Sciatic nerve (tissue), 2 donors: ENCODE results near the gene PTPN21. TPM values are rescaled to one million over a fixed set of nuclear protein-coding genes. Genes with fewer than 3 reads are reported as not detected.
"Not testable (repeated sequence)": the region's sequence is repeated elsewhere in the genome, so short reads cannot be mapped to it uniquely, and the experiment has no call there.

Experiments
- ATAC-seq: fragments of 200-7000 bp; cut with Tn5 transposase; one replicate; pipeline ENCODE4 v1.9.1; 2020; ENCODE audit warnings: mild to moderate bottlenecking, moderate library complexity
- DNase-seq: peaks from one replicate; pipeline ENCODE4 v3.0.0-alpha.2; 2020; ENCODE audit warnings: low spot score
- intact Hi-C: fragments of 100-400 bp; cut with DNase I; formaldehyde crosslinking; loops from one replicate; pipeline ENCODE4 v1.14.2; 2022
- total RNA-seq: library from RNA; stranded (reverse); fragmentation: NEBNext Ultra II Directional; extraction: Animal tissue kit (Norgen Biotek cat#: 25700); gene quantifications from one replicate; pipeline ENCODE4 v1.2.1, GENCODE V29; 2021
- donor health status: DM: no; HTN: no; CAD: no.
- donor health status: DM: no; HTN: no; CAD: no.

PTPN21 gene
- total RNA-seq, 1 donor from 2014 or later, result 55.7 TPM

DNA sequence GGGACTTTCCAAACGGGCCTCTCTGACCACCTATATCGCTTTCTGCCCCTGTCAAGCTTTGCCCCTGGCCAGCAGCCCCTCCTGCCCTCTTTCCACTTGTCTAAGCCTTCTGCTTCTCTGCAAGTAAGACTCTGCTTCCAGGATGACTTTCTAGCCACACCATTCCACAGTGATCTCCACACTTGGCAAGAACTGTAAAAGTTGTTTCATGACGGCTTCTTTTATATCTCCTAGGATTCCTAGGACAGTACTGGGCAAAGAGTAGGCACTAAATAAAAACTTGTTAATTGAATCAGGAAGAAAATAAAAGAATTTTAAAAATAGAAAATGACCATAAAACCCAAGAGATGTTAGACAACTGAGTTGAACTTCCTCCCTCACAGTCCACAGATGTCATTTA lies 1.8 kb upstream of the PTPN21 start:
- DNase-seq, result no peak
- intact Hi-C loops, result no loop called here
- ATAC-seq, result no peak

DNA sequence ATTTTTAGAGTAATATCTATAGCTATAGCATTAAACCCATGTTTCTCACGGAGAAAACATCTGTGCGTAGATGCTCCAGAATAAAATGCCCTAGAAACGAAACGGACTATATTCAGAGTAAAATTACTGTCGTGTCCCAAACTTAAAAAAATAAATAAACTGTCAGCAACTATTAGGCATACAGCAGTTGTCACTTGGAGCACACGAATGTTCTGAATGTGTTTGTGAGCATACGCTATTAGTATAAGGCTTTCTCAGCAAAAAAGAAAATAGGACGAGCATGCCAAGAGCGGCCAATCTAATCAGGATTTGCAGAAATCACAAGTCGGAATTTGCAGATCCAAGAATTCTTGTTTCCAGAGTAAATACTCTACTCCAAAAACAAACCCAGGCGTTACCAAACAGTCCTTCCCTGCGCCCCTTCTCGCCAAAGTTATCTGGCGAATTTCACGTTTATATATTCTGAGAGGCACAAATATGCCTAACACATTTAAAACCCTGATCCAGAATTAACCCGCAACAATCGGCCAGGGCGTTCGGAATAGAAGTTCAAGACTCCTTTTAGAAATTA lies 836 bp downstream of the PTPN21 start:
- ATAC-seq, result no peak
- no peak for DNase-seq
- intact Hi-C loops, result no loop called here

- DNase-seq, result no peak
- intact Hi-C loops, result no loop called here
- no peak for ATAC-seq
Measured at GRCh38 chr14:88552876-88553275, 1.9 kb downstream of the PTPN21 start.

DNA sequence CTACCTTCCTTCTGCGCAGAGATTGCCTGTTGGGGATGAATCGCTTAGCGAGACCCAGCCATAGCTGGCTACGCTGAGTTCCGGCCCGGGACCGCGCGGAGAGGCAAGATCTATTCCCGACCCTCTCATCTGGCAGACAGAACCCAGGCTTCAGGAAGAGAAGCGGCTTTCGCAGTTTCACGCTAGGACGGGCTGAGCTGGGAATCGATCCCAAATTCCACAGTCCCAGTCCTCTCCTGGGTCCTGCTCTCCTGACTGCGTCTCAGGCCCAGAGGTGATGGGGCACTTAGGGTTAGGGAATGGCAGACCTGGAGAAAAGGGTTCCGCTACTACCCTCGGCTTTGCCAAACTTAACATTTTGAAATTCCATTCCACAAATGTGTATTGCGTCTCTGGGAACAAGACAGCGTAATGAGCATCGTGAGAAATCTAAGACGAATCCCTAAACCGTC lies 2.8 kb downstream of the PTPN21 start:
- intact Hi-C loops, result no loop called here
- no peak for DNase-seq

DNA sequence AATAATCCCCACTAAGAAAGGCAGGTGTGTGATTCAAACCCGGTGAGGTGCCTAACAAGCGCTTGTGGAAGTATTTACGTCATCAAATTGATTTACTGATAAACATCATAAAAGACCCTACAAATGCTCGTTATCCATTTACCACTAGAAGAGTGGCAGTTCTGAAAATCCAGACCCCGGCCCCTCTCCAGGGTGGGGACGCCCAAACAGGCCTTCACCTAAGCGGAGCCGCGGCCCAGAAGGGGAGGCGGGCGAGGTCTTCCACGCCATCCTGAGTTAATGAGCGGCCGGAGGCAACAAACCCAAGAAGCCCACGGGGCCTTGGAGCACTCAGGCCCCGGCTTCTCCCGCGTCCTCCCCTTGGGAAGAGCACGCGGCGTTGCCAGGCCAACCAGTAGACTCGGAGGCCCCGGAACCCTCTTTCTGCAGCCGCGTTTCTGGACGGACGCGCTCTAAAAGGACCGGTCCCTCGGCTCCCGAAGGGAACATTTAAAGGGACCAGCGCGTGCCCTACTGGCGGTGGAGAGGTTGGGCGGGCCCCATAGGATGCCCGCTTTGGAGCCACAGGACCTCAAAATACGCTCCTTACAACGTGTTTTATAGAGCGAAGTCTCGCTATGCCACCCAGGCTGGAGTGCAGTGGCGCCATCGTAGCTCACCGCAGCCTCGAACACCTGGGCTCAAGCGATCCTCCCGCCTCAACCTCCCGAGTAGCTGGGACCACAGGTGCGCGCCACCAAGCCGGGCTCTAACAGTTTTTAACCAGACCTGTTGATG lies 3.5 kb downstream of the PTPN21 start:
- DNase-seq (peak; percentile 88), ATAC-seq (peak; percentile 92)
- intact Hi-C loops, result no loop called here

More for the DNA sequence above, 2.8 kb downstream of the PTPN21 start:
- ATAC-seq, result peak; percentile 66

- ATAC-seq, result no peak
- intact Hi-C loops, result no loop called here
- DNase-seq, result no peak
Measured at GRCh38 chr14:88550078-88550477, 4.7 kb downstream of the PTPN21 start.

DNA sequence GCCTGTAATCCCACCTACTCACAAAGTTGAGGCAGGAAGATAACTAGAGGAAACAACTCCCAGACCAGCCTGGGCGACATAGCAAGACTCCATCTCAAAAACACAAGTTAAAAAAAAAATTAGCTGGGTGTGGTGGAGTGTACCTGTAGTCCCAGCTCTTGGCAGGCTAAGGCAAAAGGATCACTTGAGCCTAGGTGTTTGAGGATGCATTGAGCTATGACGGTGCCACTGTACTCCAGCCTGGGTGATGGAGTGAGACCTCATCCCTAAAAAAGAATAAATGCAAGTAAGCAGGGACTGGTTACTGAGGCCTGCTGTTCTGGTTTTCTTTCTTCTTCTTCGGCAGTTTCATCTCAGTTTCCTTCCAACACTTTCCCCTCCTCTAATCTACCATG lies 7.4 kb downstream of the PTPN21 start:
- DNase-seq, result no peak
- no peak for ATAC-seq
- intact Hi-C loops, result loop anchor here (10.0 kb wide), 1 partner anchor 53 kb away; no protein-coding TSS in a partner anchor

DNA sequence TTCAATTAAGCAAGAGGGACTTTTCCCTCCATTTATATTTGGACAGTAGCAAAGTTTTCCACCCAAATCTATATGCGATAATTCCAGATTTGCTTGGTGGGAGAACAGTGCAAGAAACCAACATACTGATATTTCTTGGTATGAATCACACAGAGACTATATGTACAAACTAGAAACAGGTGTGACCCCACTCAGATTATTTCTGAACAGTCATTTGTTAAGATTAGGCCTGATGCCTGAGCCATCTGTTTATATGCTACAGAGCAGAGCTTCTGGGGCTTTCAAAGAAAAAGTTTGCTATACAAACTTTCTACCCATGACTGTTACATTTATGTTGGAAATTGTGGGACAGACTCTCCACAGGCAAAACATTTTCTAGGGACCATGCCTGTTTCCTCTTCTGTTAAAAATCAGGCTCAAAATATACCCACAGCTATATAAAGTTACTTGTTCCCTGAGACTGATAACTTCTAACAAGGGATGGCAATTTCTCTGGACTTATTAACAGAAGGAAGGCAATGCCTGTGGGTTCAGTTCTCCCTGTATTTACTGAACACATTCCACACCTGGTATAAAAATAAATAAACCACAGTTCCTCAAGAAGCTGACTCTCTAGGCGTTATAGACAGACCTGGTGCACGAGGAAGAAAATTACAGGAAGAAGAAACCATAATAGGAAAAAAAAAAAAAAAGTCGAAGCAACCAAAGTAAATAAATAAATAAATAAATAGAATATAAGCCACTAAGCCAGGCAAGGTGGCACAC lies 8.0 kb downstream of the PTPN21 start:
- ATAC-seq, result no peak
- intact Hi-C loops, result loop anchor here (10.0 kb wide), 1 partner anchor 52 kb away; no protein-coding TSS in a partner anchor
- no peak for DNase-seq

GRCh38 chr14:88545256-88545655 lies 9.6 kb downstream of the PTPN21 start:
- intact Hi-C loops, result loop anchor here (10.0 kb wide), 1 partner anchor 50 kb away; no protein-coding TSS in a partner anchor
- no peak for ATAC-seq
- no peak for DNase-seq

DNA sequence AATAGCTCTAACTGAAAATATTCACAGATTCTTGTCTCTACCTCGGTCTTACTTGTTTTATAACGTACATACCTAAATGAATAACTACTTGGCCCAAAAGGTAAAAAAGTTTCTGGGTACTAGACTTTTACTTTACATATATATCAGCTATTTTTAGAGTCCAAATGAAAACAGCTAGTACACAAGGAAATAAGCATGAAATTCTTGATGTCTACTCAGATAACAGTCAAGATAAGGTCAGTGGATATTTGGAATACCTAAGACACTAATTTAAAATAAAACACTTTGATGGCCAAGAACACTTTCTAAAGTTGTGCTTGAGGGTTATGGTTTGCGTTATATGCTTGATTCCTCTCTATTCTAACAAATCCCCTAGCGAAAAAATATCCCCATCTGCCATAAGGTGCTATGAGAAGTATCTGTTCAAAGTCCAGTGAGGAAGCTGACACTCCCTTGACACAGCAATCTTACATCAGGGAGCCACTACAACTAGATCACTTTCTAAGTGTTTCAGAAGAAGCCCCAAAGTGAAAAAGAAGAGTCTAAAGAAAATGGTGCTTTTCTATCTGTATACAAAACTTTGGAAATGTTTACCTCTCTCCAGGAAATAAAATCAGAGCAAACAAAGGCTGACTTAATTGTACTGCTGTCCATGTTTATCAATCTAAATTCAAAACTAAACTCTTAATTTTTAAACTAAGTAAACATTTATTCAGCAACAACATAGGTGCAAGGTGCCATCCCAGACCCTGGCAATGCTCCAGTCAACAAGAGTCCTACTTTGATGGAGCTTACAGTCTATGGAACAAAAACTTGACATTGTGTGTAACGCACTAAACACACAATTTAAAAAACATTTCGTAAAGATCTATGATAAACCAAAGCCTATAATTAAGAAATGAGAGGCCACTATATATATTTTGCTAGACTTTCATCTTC lies 11.7 kb downstream of the PTPN21 start:
- DNase-seq, result no peak
- no peak for ATAC-seq
- intact Hi-C loops, result loop anchor here (10.0 kb wide), 1 partner anchor 48 kb away; no protein-coding TSS in a partner anchor

DNA sequence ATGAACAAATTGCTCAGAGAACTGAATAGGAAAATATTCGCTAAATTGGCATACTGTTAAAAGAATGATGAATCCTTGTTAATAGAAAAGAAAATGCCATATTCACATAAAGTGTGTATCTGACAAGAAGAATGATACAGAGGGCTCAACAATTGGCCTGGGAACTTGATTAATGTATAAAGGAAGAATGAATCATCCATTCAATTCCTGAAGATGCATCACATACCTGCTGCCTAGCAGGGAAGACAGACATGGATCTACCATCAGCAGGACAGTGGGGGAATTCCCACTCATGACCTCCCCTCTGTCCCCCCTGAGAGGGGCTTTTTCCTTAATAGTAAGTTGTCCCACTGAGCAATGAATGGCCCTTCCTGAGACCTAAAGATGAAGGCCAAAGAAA lies 13.5 kb downstream of the PTPN21 start:
- intact Hi-C loops, result loop anchor here (10.0 kb wide), 1 partner anchor 47 kb away; no protein-coding TSS in a partner anchor
- no peak for ATAC-seq
- no peak for DNase-seq

GRCh38 chr14:88535813-88536212 lies 19.0 kb downstream of the PTPN21 start:
- intact Hi-C loops, result no loop called here
- ATAC-seq (no peak), DNase-seq (no peak)

- intact Hi-C loops, result no loop called here
- no peak for ATAC-seq
- no peak for DNase-seq
Measured at GRCh38 chr14:88535149-88535548, 19.7 kb downstream of the PTPN21 start.

- ATAC-seq, result no peak
- intact Hi-C loops, result no loop called here
- DNase-seq, result no peak
Measured at GRCh38 chr14:88533064-88533602, 21.7 kb downstream of the PTPN21 start.

DNA sequence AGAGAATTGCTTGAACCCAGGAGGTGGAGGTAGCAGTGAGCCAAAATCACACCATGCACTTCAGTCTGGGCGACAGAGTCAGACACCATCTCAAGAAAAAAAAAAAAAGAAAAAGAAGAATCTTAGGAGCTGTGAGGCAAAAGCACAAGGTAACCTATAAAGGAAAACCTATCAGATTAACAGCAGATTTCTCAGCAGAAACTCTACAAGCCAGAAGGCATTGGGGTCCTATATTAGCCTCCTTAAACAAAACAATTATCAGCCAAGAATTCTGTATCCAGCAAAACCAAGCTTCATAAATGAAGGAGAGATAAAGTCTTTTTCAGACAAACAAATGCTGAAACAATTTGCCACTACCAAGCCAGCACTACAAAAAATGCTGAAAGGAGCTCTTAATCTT lies 24.9 kb downstream of the PTPN21 start:
- ATAC-seq, intact Hi-C loops: not testable (repeated sequence)

GRCh38 chr14:88522393-88522792 lies 32.4 kb downstream of the PTPN21 start:
- DNase-seq, result no peak
- intact Hi-C loops, result no loop called here
- ATAC-seq, result no peak

More for the DNA sequence above, 24.9 kb downstream of the PTPN21 start:
- DNase-seq, result not testable (repeated sequence)

GRCh38 chr14:88521818-88522217 lies 33.0 kb downstream of the PTPN21 start:
- no peak for DNase-seq
- intact Hi-C loops, result no loop called here
- no peak for ATAC-seq

DNA sequence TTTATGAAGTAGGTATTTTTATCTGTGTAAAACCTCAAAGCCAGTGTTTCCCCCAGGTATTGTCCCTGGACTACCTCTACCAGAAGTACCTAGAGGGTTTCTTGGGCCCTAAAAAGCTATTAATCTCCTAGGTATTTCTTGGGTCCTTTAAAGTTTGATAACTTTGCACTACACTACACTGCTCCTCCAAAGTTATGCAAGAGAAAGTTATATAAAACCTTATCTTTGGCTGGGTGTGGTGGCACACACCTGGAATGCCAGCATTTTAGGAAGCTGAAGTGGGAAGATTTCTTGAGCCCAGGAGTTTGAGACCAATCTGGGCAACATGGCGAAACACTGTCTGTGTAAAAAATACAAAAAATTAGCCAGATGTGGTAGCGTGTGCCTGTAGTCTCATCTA lies 34.9 kb downstream of the PTPN21 start:
- ATAC-seq (no peak), DNase-seq (no peak)
- intact Hi-C loops, result no loop called here
